Measurements from ENCODE around the gene SCGB1C1.

The SCGB1C1 gene

GRCh38 chr11:205221-206001, 12.5 kb downstream of the SCGB1C1 start:
- no peak for DNase-seq

DNA sequence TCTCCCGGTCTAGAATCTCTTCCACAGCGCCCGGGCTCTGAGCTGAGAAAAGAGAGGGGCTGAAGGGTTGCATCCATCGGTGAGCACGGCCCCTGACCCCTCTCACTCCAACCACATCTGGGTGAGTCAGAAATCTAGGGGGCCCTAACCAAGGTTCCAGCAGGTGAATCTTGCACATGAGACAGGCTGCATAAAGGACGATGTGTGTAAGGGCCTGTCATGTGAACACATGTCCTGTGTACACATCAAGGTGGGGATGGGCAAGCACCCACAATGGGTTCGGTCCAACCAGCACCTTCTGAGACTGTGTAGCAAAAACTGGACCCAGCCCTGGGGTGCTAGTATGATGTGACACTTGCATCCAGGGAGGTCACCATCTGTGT, 13.1 kb downstream of the SCGB1C1 start:
- no peak for DNase-seq

GRCh38 chr11:206526-207207, 13.8 kb downstream of the SCGB1C1 start:
- DNase-seq = no peak

- peak; percentile 38 for DNase-seq
Observed at GRCh38 chr11:207208-207862, 14.5 kb downstream of the SCGB1C1 start, which contains the start of the genes BET1L and RIC8A. BET1L (minus strand) TSS chr11:207399; CDS start chr11:207321, 78 bp downstream. RIC8A (plus strand) TSS chr11:207708; CDS start chr11:208855, 1,147 bp downstream.

- no peak for DNase-seq
Observed at GRCh38 chr11:207863-208180, 14.9 kb downstream of the SCGB1C1 start.

GRCh38 chr11:208181-208916, 15.5 kb downstream of the SCGB1C1 start:
- DNase-seq = no peak

DNA sequence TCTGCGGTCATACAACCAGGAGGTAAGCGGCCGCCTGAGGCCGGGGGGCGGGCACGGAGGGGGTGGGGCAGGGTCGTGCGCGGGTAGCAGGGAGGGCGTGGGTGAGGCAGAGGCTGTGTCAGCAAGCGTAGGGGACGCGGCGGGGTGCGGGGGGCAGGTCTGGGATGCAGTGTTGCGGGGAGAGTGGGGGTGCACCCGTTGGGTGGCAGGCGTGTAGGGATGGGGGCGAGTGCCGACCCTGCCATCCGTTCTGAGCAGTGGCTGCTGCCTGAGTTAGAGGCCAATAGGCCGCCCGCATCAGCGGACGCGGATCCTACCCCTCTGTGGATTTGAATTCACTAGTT, 16.0 kb downstream of the SCGB1C1 start:
- no peak for DNase-seq

DNA sequence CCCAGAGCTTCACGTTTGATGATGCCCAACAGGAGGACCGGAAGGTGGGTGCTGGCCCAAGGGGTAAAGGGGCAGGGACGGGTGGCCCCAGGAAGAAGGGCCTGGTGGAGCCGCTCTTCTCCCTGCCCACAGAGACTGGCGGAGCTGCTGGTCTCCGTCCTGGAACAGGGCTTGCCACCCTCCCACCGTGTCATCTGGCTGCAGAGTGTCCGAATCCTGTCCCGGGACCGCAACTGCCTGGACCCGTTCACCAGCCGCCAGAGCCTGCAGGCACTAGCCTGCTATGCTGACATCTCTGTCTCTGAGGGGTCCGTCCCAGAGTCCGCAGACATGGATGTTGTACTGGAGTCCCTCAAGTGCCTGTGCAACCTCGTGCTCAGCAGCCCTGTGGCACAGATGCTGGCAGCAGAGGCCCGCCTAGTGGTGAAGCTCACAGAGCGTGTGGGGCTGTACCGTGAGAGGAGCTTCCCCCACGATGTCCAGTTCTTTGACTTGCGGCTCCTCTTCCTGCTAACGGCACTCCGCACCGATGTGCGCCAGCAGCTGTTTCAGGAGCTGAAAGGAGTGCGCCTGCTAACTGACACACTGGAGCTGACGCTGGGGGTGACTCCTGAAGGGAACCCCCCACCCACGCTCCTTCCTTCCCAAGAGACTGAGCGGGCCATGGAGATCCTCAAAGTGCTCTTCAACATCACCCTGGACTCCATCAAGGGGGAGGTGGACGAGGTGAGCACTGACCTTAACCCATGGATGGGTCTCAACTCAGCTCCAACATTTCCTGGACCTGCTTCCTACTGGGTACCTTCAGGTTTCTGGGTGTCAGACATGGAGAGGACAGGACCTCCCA, 16.6 kb downstream of the SCGB1C1 start:
- DNase-seq = no peak

DNA sequence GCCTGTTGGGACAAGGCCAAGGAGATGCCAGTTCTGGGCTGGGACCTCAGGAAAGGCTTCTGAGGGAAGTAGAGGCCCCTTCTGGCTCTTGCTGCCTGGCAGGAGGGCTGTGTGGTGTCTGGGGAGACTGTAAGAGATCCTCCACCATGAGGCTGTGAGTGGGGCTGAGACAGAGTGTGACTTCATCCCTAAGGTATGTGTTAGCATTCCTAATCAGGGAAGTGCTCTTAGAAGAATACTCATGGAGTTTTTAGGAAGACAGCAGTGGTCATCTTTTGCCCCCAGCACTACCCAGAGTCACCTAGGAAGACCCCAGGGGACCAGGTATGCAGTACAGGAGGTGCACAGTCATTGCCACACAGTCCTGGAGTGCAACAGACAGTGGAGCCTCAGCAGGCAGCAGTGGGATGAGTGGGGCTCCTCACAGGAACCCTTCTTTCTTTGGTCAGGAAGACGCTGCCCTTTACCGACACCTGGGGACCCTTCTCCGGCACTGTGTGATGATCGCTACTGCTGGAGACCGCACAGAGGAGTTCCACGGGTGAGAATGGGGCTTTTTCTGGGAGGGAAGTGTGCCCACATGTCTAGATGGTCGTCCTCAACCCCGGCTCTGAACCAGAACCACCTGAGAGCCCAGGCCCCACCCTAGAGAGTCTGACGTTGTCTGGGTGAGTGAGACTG, 17.4 kb downstream of the SCGB1C1 start:
- no peak for DNase-seq

GRCh38 chr11:210803-211180, 17.9 kb downstream of the SCGB1C1 start:
- DNase-seq = no peak

DNA sequence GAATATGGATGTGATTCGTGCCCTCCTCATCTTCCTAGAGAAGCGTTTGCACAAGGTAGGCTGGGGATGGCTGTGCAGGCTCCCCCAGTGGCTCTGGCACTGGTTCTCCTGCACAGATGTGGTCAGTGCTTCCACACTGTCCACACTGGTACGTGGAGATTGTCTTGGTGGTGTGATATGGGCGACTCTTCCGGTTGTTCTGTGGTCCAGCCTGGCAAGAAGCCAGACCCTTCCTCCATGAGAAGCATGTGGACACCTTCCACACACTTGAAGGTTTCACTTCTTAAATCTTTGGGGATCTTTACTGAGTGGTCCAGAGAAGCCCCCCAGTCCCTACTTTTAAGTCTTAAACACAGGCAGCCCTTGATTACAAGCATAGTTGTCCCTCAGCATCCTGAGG, 18.4 kb downstream of the SCGB1C1 start:
- DNase-seq = no peak

DNA sequence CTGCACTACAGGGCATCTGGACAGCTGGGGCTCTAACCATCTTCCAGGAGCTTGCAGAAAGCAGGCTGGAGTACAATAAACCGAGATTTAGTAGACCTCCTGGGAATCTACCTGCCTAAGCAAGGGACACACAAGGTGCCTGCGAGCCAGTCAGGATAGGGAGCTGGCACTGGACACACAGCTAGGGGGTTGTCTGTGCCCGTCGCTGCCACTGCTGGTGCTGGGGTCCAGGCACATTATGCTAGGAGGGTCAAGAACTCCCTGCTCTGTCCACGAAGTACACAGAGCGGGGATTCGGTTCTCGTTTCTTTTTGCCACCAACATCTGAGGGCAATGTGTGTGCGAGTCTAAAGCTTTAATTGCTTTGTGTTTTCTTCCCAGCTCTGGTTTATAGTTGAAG, 18.9 kb downstream of the SCGB1C1 start:
- DNase-seq = no peak

DNA sequence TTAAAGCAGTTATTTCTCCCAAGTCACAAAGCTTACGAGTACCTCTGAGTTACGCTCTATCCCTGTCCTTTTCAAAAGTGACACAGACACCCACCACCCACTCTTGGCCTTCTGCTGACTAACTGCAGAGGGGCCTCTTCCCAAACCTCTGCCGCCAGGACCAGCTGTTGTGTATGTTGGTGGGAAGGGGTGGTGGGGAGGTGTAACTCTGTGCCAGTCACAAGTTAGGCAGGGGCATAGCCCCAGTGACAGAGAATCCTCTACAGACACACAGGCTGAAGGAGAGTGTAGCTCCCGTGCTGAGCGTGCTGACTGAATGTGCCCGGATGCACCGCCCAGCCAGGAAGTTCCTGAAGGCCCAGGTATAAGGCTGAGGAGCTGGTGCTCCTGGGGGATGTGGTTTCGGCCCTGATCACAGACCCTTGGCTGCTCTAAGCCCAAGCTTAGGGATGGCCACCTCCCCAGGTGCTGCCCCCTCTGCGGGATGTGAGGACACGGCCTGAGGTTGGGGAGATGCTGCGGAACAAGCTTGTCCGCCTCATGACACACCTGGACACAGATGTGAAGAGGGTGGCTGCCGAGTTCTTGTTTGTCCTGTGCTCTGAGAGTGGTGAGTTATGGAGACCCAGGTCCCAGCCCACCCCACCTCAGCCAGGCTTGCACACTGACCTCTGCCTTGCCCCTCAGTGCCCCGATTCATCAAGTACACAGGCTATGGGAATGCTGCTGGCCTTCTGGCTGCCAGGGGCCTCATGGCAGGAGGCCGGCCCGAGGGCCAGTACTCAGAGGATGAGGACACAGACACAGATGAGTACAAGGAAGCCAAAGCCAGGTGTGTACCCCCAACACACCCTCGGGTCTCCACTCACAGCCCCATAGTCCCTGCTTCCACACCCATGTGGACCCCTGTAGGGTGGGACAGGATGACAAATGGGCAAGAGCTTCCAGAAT, 19.5 kb downstream of the SCGB1C1 start:
- DNase-seq = no peak

GRCh38 chr11:213111-213510, 20.2 kb downstream of the SCGB1C1 start:
- no peak for DNase-seq

DNA sequence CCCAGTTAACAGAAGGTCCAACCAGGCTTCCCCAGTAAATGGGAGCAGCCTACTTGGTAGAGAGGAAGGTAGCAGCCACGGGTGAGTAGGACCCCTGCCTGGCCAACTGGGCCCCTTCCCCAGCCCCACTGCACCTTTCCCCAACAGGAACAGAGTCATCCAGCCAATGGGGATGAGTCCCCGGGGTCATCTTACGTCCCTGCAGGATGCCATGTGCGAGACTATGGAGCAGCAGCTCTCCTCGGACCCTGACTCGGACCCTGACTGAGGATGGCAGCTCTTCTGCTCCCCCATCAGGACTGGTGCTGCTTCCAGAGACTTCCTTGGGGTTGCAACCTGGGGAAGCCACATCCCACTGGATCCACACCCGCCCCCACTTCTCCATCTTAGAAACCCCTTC, 21.2 kb downstream of the SCGB1C1 start:
- no peak for DNase-seq

DNA sequence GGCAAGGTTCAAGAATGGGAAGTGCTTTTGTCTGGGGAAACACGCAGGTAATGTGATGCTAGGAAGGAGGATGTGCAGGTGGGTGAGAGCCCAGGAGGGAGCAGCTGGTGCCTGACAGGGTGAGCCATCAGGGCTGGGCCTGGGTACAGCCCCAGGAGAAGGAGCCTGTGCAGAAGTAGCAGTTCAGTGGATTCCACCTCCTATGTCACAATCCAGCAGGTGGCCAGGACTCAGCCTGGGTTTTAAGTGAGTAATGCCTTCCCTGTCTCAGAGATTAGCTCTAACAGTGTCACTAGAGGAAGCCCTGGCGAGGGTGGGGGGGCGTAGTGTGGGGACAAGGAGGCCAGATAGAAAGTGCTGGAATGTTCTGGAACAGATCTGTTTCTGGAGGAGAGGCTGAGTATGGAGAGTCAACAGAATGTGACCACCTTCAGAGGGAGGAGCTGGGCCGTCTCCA, 22.7 kb downstream of the SCGB1C1 start:
- DNase-seq = no peak

- no peak for DNase-seq
Observed at GRCh38 chr11:216081-216974, 23.4 kb downstream of the SCGB1C1 start.

GRCh38 chr11:217704-218103, 24.8 kb downstream of the SCGB1C1 start:
- DNase-seq = no peak

GRCh38 chr11:218815-219593, 26.1 kb downstream of the SCGB1C1 start:
- DNase-seq = no peak
